ENCODE results near the gene OSCAR. TPM values are rescaled to one million over a fixed set of nuclear protein-coding genes. Genes with fewer than 3 reads are reported as not detected.

OSCAR gene
- total and polyA plus RNA-seq, 2 of the 13 experiments (the other 11 are each of a cell fraction or from before 2014, with no cell fraction given): 1.9 TPM; not detected in 1

DNA sequence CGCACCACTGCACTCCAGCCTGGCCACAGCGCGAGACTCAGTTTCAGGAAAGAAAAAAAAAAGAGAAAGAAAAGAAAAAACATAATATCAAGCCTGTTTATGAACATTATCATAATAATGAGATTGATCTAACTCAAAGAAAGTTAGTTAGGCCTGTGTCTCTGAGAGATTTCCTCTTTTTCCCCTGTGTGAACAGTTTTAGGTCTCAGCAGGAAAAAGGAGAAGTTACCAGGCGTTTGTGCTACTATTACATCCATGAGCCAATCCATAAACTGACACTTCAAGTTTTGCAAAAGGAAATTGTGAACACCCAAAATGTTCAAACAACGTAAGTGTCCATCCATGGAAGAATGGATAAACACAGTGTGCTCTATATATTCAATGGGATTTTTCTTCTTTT is 23.3 kb downstream of the OSCAR start (continued):
- TF ChIP-seq, protein P1, sequence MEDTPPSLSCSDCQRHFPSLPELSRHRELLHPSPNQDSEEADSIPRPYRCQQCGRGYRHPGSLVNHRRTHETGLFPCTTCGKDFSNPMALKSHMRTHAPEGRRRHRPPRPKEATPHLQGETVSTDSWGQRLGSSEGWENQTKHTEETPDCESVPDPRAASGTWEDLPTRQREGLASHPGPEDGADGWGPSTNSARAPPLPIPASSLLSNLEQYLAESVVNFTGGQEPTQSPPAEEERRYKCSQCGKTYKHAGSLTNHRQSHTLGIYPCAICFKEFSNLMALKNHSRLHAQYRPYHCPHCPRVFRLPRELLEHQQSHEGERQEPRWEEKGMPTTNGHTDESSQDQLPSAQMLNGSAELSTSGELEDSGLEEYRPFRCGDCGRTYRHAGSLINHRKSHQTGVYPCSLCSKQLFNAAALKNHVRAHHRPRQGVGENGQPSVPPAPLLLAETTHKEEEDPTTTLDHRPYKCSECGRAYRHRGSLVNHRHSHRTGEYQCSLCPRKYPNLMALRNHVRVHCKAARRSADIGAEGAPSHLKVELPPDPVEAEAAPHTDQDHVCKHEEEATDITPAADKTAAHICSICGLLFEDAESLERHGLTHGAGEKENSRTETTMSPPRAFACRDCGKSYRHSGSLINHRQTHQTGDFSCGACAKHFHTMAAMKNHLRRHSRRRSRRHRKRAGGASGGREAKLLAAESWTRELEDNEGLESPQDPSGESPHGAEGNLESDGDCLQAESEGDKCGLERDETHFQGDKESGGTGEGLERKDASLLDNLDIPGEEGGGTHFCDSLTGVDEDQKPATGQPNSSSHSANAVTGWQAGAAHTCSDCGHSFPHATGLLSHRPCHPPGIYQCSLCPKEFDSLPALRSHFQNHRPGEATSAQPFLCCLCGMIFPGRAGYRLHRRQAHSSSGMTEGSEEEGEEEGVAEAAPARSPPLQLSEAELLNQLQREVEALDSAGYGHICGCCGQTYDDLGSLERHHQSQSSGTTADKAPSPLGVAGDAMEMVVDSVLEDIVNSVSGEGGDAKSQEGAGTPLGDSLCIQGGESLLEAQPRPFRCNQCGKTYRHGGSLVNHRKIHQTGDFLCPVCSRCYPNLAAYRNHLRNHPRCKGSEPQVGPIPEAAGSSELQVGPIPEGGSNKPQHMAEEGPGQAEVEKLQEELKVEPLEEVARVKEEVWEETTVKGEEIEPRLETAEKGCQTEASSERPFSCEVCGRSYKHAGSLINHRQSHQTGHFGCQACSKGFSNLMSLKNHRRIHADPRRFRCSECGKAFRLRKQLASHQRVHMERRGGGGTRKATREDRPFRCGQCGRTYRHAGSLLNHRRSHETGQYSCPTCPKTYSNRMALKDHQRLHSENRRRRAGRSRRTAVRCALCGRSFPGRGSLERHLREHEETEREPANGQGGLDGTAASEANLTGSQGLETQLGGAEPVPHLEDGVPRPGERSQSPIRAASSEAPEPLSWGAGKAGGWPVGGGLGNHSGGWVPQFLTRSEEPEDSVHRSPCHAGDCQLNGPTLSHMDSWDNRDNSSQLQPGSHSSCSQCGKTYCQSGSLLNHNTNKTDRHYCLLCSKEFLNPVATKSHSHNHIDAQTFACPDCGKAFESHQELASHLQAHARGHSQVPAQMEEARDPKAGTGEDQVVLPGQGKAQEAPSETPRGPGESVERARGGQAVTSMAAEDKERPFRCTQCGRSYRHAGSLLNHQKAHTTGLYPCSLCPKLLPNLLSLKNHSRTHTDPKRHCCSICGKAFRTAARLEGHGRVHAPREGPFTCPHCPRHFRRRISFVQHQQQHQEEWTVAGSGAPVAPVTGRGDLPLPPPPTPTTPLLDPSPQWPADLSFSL (CRISPR knock-in tag; IDR thresholded peaks at IDR 0.05): no peak
- TF ChIP-seq ZNF282 (IDR thresholded peaks at IDR 0.05; ENCODE audit: partially characterized antibody) (no peak), HIVEP1 (CRISPR knock-in tag; IDR thresholded peaks at IDR 0.05) (no peak), GABPA (IDR thresholded peaks at IDR 0.05; ENCODE audit: low read depth, low read length) (no peak), GABPA (CRISPR knock-in tag; IDR thresholded peaks at IDR 0.05; ENCODE audit: low read depth) (no peak), NFE2 (CRISPR knock-in tag; IDR thresholded peaks at IDR 0.05) (no peak), NAIF1 (CRISPR knock-in tag; IDR thresholded peaks at IDR 0.05; ENCODE audit: borderline replicate concordance) (no peak), KAT8 (CRISPR knock-in tag; IDR thresholded peaks at IDR 0.05) (no peak), STAT5B (CRISPR knock-in tag; IDR thresholded peaks at IDR 0.05) (no peak), SMC3 (IDR thresholded peaks at IDR 0.05; ENCODE audit: low read length) (no peak), ZNF572 (CRISPR knock-in tag; IDR thresholded peaks at IDR 0.05) (no peak), EP300 (IDR thresholded peaks at IDR 0.05; ENCODE audit: low read depth in 2 of 2, low read length in 2 of 2) (no peak), EP300 (CRISPR knock-in tag; IDR thresholded peaks at IDR 0.05; ENCODE audit: borderline replicate concordance) (no peak), ZFP36L2 (CRISPR knock-in tag; IDR thresholded peaks at IDR 0.05) (no peak)
- TF ChIP-seq, protein P2, sequence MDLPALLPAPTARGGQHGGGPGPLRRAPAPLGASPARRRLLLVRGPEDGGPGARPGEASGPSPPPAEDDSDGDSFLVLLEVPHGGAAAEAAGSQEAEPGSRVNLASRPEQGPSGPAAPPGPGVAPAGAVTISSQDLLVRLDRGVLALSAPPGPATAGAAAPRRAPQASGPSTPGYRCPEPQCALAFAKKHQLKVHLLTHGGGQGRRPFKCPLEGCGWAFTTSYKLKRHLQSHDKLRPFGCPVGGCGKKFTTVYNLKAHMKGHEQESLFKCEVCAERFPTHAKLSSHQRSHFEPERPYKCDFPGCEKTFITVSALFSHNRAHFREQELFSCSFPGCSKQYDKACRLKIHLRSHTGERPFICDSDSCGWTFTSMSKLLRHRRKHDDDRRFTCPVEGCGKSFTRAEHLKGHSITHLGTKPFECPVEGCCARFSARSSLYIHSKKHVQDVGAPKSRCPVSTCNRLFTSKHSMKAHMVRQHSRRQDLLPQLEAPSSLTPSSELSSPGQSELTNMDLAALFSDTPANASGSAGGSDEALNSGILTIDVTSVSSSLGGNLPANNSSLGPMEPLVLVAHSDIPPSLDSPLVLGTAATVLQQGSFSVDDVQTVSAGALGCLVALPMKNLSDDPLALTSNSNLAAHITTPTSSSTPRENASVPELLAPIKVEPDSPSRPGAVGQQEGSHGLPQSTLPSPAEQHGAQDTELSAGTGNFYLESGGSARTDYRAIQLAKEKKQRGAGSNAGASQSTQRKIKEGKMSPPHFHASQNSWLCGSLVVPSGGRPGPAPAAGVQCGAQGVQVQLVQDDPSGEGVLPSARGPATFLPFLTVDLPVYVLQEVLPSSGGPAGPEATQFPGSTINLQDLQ (CRISPR knock-in tag; IDR thresholded peaks at IDR 0.05): no peak
- TF ChIP-seq, protein P3, sequence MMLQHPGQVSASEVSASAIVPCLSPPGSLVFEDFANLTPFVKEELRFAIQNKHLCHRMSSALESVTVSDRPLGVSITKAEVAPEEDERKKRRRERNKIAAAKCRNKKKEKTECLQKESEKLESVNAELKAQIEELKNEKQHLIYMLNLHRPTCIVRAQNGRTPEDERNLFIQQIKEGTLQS (CRISPR knock-in tag; IDR thresholded peaks at IDR 0.05): no peak
